ENCODE data around the gene ZFYVE21. TPM values are rescaled to one million over a fixed set of nuclear protein-coding genes. Genes with fewer than 3 reads are reported as not detected.
A peak's percentile ranks its signal among the peaks of the same experiment; 100 is the strongest.

Gene ZFYVE21
- total RNA-seq, 1 experiment from 2014 or later: 66.2 TPM

- H3K4me3 Mint-ChIP-seq (ENCODE audit: unreplicated experiment): no peak overlapping the region
- no peaks in the 10 kb centered on the region for H3K27me3 ChIP-seq (replicated peaks; ENCODE audit: control insufficient read depth, insufficient read depth, low read length)
- no TSS peak for BruUV-seq (replicated peaks)
- no peaks in the 10 kb centered on the region for H3K27me3 Mint-ChIP-seq (ENCODE audit: insufficient read depth, unreplicated experiment)
- peaks cover 5% of the 10 kb centered on the region; the same call in 1 of the 2 replicates for H3K36me3 ChIP-seq (ENCODE audit: control insufficient read depth, insufficient read depth, low read length)
- no peaks in the 10 kb centered on the region for H3K9me3 ChIP-seq
- ChIA-PET POLR2A (interaction anchor here (0.6 kb wide), 1 partner anchor 13 kb away, joined by 12 read pairs; no protein-coding TSS in a partner anchor), CTCF (no interaction called here)
- intact Hi-C loops (cut with micrococcal nuclease; ENCODE audit: unreplicated experiment): no loop called here
- DNase-seq: peak in 1 of 2 experiments; percentile 17
- H3K4me3 ChIP-seq (ENCODE audit: low read depth, low read length): no peak overlapping the region
- TF ChIP-seq, protein P1, sequence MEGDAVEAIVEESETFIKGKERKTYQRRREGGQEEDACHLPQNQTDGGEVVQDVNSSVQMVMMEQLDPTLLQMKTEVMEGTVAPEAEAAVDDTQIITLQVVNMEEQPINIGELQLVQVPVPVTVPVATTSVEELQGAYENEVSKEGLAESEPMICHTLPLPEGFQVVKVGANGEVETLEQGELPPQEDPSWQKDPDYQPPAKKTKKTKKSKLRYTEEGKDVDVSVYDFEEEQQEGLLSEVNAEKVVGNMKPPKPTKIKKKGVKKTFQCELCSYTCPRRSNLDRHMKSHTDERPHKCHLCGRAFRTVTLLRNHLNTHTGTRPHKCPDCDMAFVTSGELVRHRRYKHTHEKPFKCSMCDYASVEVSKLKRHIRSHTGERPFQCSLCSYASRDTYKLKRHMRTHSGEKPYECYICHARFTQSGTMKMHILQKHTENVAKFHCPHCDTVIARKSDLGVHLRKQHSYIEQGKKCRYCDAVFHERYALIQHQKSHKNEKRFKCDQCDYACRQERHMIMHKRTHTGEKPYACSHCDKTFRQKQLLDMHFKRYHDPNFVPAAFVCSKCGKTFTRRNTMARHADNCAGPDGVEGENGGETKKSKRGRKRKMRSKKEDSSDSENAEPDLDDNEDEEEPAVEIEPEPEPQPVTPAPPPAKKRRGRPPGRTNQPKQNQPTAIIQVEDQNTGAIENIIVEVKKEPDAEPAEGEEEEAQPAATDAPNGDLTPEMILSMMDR (IDR thresholded peaks at IDR 0.05; ENCODE audit: insufficient read depth in 1 of 2, low read depth in 1 of 2, low read length in 1 of 2, severe bottlenecking in 1 of 2, unreplicated experiment in 1 of 2): no peak
- H3K4me1 Mint-ChIP-seq (ENCODE audit: low read depth, unreplicated experiment): no peaks in the 10 kb centered on the region
- H3K9me3 Mint-ChIP-seq (ENCODE audit: unreplicated experiment): no peaks in the 10 kb centered on the region
- H3K36me3 Mint-ChIP-seq (ENCODE audit: insufficient read depth, unreplicated experiment): no peaks in the 10 kb centered on the region
- H3K4me1 ChIP-seq: no peaks in the 10 kb centered on the region
- H3K27ac Mint-ChIP-seq (ENCODE audit: unreplicated experiment): no peak overlapping the region
These were observed 25.5 kb downstream of the ZFYVE21 start for GRCh38 chr14:103740991-103741689.

DNA sequence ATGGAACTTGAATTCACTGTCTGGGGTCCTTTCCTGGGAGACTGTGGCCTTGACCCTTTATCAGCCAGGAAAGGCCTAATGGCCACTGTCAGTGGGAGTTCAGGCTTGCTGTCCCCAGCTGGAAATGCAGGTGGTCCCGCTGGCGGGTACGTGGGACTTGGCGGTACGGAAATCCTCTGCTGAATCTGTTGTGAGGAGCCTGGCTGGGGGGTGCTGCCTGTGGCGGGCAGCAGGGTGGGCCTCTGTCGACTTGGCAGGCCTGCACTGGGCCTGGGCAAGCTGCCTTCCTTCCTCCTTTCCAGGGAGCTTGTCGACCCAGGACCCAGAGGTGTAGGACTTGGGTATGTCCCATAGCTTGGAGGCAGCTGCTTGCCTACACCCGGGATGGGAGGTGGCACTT, 26.3 kb downstream of the ZFYVE21 start:
- no peaks in the 10 kb centered on the region for H3K36me3 Mint-ChIP-seq (ENCODE audit: insufficient read depth, unreplicated experiment)
- Histone ChIP-seq H3K36me3 (ENCODE audit: control insufficient read depth, insufficient read depth, low read length) (peaks cover 5% of the 10 kb centered on the region; the same call in 1 of the 2 replicates), H3K27me3 (replicated peaks; ENCODE audit: control insufficient read depth, insufficient read depth, low read length) (no peaks in the 10 kb centered on the region), H3K4me1 (no peaks in the 10 kb centered on the region), H3K9me3 (no peaks in the 10 kb centered on the region), H3K4me3 (ENCODE audit: low read depth, low read length) (no peak overlapping the region)
- H3K4me1 Mint-ChIP-seq (ENCODE audit: low read depth, unreplicated experiment): no peaks in the 10 kb centered on the region
- H3K4me3 Mint-ChIP-seq (ENCODE audit: unreplicated experiment): no peak overlapping the region
- TF ChIP-seq, protein P1 (IDR thresholded peaks at IDR 0.05; ENCODE audit: insufficient read depth in 1 of 2, low read depth in 1 of 2, low read length in 1 of 2, severe bottlenecking in 1 of 2, unreplicated experiment in 1 of 2): no peak
- ChIA-PET POLR2A (interaction anchor here (0.5 kb wide), 1 partner anchor 45 kb away, joined by 3 read pairs; no protein-coding TSS in a partner anchor), CTCF (no interaction called here)
- BruUV-seq (replicated peaks): no TSS peak
- no peaks in the 10 kb centered on the region for H3K27me3 Mint-ChIP-seq (ENCODE audit: insufficient read depth, unreplicated experiment)
- no peak overlapping the region for H3K27ac Mint-ChIP-seq (ENCODE audit: unreplicated experiment)
- DNase-seq: no peak
- no peaks in the 10 kb centered on the region for H3K9me3 Mint-ChIP-seq (ENCODE audit: unreplicated experiment)
- intact Hi-C loops (cut with micrococcal nuclease; ENCODE audit: unreplicated experiment): no loop called here

GRCh38 chr14:103742499-103743255, 27.1 kb downstream of the ZFYVE21 start:
- POLR2A ChIA-PET: no interaction called here
- no TSS peak for BruUV-seq (replicated peaks)
- Histone ChIP-seq H3K9me3 (no peaks in the 10 kb centered on the region), H3K27me3 (replicated peaks; ENCODE audit: control insufficient read depth, insufficient read depth, low read length) (no peaks in the 10 kb centered on the region), H3K36me3 (ENCODE audit: control insufficient read depth, insufficient read depth, low read length) (peaks cover 2% of the 10 kb centered on the region; the same call in 1 of the 2 replicates), H3K4me3 (ENCODE audit: low read depth, low read length) (no peak overlapping the region), H3K4me1 (no peaks in the 10 kb centered on the region)
- no peaks in the 10 kb centered on the region for H3K27me3 Mint-ChIP-seq (ENCODE audit: insufficient read depth, unreplicated experiment)
- no peaks in the 10 kb centered on the region for H3K9me3 Mint-ChIP-seq (ENCODE audit: unreplicated experiment)
- H3K4me3 Mint-ChIP-seq (ENCODE audit: unreplicated experiment): no peak overlapping the region
- H3K4me1 Mint-ChIP-seq (ENCODE audit: low read depth, unreplicated experiment): no peaks in the 10 kb centered on the region
- TF ChIP-seq, protein P1 (IDR thresholded peaks at IDR 0.05; ENCODE audit: insufficient read depth in 1 of 2, low read depth in 1 of 2, low read length in 1 of 2, severe bottlenecking in 1 of 2, unreplicated experiment in 1 of 2): no peak
- intact Hi-C loops (cut with micrococcal nuclease; ENCODE audit: unreplicated experiment): no loop called here
- H3K27ac Mint-ChIP-seq (ENCODE audit: unreplicated experiment): no peak overlapping the region
- CTCF ChIA-PET: no interaction called here
- no peak for DNase-seq
- no peaks in the 10 kb centered on the region for H3K36me3 Mint-ChIP-seq (ENCODE audit: insufficient read depth, unreplicated experiment)

Data from Caco-2 (cell line).